SH-SY5Y (cell line): ENCODE data around the gene ZFAND2A.

Experiments
- GATA2 ChIP-seq: IDR thresholded peaks from 2 replicates; pipeline ENCODE4 v1.6.1; 2011; ENCODE audit warnings: mild to moderate bottlenecking, low read depth, low read length
- GATA3 ChIP-seq: IDR thresholded peaks from 2 replicates; pipeline ENCODE4 v1.6.1; 2011; ENCODE audit warnings: low read depth, mild to moderate bottlenecking, low read length, moderate library complexity

GRCh38 chr7:1164436-1164835 is 4.4 kb upstream of the ZFAND2A start:
- TF ChIP-seq GATA3 (no peak), GATA2 (no peak)
